Fibroblast of skin of left quadriceps (primary cell): Measurements from ENCODE around the gene DSN1.

ENCODE experiments used
- DNase-seq, 2 experiments: peaks; one replicate each; pipeline ENCODE4 v3.0.0-alpha.2; 2013; ENCODE audit warnings: low read depth in 2 of 2

DSN1 gene

DNA sequence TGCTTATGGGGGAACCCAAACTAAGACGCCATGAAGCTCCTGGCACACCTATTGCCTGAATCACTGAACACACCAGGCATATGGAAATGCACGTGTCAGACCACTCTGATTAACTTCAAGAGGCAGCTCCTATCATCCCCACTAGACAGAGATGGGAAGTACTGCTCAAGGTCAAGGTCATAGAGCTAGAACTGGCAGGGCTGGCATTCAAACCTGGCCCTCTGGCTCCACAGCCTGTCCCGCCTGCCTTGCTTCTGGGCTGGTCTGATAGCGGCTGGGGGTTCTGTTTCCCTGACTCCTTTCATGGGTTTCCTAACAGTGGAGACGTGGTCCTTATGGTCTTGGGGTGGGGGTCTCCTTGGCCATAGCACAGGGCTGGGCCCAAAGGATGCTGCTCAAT is 22.6 kb upstream of the DSN1 start:
- no peak for DNase-seq

DNA sequence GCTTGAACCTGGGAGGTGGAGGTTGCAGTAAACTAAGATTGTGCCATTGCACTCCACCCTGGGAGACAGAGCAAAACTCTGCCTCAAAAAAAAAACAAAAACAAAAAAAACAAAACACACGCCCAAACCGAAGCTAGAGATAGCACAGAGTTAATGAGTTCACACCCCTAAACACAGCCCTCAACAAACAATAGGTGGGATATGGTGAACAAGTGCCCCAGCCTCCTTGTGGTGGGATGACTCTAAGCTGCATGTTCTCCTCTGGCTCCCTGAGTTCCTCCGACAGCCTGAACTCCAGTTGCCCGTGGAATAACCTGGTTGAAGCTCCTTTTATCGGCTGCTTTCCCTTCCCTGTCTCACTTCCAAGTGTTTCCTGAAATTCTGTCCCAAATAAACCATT is 22.1 kb upstream of the DSN1 start:
- DNase-seq, result no peak

DNA sequence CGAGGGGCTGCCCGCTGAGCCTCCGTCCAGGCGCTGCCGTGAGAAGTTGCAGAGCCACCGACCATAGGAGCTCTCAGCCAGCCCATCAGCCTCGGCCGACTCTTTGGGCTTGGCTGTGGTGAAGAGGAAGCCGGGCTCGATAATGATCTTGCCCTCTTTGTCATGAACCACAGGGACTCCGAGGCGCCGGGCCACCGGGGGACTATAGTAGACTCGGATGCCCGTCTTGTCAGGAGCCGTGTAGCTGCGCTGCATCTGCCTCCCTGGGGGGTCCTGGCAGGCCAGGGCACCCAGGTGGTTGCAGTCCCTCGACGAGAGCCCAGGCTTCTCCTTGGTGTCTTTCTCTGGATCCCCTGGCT is 20.5 kb upstream of the DSN1 start:
- no peak for DNase-seq

DNA sequence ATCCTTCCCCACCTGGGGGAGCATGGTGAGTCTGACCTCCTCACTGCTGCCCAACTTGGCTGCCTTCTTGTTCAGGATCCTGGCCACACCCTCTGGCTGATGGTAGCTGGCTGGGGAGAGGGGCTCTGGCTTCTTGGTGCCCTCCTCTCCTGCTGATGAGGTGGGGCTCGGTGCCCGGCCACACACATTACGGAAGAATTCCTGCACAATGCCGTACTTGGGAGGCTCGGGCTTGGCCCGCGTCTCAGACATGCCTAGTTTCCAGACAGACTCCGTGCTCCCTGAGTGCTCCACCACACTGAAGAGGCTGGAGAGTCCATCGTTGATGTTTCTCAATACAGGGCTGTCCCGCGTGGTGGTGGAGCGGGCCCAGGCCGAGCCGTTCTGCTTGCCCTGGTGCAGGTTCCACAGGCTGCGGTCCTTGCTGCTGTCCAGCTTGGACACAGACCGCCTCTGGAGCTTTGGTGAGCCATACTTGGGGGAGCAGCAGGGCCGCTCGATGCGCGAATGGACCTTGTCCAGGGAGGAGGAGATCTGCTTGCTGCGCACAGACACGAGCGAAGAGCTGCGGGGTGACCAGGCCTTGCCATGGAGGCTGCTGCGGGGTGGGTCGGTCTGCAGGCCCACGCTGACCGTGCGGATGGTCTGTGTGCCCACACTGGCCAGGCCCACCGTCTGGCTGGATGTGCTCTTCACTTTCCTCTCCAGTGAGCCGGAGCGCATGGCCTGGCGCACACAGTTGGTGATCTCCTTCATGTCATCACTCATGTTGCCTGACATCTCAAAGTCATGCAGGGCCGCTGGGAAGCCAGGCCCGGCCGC is 19.9 kb upstream of the DSN1 start:
- no peak for DNase-seq

DNA sequence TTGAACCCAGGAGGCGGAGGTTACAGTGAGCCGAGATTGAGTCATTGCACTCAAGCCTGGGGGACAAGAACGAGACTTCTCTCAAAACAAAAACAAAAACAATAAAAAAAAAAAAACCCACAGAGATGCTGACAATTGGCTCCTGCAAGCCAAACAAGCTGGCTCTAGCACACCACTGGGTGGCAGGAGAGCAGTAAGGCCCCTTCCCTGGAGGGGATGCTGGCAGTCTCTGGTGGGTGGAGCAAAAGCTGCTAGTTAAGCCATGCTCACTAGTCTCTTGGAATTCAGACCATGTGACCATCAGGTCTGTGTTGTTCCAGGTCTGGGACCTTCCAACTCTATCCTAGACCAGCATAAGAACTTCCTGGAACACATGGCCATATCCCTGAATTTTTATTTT is 18.9 kb upstream of the DSN1 start:
- peak in 1 of 2 experiments; percentile 11 for DNase-seq

DNA sequence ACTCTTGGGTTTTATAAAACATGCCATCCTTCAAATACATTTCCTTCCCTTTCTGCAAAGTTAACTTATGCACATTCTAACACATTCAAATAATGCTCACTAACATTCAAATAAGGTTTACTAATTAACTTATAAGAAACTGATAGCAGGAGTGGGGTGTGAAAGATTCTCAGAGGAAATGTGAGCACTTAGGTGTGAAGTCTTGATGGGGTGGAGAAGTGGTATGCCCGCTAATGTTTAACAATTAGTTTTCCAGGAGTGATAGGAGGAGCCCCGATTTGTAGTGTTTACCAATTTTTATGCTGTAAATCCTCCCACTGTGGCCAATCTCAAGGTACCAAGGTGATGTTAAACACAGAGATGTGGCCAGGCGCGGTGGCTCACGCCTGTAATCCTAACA is 18.3 kb upstream of the DSN1 start:
- no peak for DNase-seq

DNA sequence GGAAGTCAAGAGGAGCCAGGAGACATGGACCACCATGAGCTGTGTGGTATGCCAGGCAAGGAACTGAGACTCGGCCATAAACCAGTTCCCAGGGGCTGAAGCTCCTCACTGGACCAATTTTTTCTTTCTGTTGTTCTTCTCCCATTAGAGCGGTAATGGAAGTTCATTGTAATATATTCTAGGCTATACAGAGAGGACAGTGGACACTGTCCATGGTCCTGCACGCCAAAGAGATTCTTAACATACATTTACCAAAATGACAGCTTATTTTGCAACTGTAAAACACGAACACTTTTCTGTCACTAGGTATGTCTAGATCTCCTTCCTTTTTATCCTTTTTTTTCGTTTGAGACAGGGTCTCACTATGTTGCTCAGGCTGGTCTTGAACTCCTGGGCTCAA is 13.1 kb upstream of the DSN1 start:
- no peak for DNase-seq

DNA sequence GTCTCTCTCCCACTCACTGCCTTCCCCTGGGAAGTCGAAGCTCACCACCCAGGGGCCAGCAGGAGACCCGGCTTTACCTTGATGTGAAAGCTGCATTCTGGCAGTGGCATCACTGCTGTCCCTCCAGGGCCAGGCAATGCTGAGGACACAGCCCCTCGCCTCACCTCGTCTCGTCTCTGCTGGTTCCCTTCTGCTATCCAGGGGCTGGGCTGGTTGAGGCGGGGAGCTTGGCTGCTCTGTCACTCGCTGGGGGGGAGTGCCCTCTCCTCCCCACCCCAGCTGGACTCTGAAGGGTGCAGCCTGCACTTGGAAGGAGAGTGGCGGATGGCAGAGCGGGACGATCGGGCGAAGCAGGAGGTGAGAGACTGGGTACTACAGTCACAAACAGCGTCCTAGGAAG is 12.7 kb upstream of the DSN1 start:
- no peak for DNase-seq

DNA sequence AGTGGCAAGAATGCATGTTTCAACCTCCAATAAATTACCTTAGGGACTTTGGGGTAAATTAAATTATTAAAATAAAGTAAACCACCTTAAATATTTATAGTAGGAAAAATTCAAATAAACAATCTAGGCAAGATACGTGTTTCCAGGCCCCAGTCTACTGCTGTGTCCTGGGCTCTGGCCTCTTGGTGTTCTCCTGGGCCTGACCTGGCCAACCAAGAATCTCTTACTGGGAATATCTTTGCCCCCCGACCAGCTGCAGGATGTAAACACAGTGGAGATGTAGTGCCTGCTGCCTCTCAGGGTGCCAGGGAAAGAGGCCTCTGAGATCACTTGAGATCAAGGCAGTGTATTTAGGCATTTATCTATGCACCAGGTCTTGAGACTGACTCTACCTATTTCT is 11.7 kb upstream of the DSN1 start:
- no peak for DNase-seq

DNA sequence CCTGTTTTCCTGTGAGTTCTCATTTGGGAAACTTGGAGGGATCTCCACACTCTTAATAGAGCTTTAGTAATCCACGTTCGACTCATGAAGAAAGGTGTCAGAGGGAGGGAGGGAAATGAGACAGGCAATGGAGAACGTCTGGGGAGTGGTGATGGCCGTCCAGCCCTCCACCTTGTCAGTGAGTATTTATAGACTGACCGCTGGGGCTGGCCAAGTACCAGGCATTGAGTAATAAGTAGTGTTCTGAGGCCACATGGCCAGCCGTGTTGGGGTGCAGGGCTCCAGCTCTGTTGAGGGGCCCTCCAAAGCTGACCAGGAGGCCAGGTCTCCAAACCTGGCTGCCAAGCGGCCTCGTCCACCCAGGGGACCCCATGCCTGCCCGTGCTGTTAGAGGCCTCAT is 11.3 kb upstream of the DSN1 start:
- no peak for DNase-seq

DNA sequence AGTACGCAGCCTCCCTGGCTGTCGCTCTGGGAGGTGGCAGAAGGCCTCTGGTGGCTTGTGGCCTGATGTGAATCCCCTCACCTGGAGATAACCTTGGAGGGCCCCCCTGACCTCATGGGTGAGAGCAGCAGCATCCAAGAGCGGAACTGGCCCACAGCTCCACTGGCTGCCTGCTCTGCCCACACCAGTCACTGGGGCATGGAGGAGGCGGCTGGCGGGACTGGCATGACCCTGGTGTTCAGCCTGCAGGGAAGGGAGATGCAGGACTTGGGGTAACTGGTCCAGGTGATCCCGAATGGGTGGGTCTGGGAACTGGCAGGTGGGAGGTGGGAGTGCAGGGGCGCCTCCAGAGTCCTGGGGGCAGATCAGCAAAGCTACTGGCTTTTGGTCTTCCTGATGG is 10.6 kb upstream of the DSN1 start:
- no peak for DNase-seq

DNA sequence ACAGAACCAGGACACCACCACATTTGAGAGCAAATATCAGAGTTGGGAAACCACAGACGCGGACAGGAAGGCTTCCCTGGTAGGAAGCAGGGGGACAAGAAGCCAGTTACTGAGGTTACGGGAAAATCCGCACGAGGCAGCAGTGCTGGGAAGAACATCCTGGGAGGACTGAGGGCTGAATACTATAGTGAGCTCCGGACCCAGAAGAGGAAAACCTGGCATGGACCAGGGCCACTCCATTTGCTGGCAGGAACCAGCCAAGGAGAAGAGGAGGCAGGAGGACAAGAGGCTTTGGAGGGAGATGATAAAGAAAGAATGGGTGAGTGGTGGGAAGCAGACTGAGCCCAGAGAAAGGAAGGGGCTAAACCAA is 6.1 kb upstream of the DSN1 start:
- no peak for DNase-seq

DNA sequence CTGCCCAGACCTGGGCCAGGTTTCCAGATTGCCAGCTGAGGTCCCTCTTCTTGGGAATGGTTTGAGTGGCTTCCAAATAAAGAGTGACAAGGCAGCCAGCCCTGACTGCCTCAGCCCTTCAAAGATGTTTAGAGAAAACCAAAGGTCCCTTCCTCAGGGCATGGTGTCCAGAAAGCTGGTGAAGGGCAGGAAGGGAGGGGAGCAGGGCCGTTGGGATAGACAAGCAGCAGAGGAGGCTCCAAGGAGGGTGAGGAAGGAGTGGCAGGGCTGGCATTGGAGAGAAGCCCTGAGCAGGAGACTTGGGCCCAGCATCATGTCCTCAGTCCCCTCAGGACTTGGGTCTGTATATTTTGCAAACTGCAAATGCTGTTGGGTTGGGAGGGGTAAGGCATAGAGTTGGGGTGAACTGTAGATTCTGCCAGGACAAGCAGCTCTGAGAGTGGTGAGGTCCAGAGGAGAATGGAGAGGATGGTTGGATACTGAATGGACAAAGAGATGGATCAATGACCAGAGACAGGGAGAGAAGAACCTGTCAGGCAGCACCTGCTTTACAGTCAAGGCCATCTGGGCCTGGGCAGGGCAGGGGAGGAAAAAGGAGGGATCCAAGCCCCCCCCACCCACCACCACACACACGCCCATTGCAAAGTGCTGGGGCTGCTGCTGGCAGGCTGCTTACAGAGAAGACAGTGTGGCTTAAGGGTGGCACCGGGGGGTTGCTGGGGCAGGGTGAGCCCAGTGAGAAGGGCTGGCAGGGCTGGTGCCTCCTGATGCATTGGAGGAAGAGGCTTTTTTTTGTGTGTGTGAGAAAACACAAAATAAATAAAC is 5.5 kb upstream of the DSN1 start:
- DNase-seq, result no peak

DNA sequence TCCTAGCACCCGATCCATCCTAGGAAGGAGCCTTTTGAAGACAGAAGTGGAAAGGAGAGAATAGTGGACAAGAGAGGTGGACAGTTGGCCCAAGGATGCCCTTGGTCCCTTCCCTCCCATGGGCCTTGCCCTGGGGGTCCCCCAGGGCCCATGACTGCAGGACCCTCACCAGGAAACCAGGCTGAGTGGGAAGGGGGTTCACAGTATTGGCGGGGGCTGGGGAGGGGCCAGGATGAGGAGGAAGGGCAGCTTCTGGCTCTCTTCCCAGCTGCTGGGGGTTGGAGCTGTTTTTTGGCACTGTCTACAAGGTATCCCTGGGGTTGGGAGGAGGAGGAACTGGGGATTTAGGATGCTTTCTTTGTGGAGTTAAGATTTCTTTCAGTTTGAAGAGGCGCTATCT is 4.0 kb upstream of the DSN1 start:
- no peak for DNase-seq

DNA sequence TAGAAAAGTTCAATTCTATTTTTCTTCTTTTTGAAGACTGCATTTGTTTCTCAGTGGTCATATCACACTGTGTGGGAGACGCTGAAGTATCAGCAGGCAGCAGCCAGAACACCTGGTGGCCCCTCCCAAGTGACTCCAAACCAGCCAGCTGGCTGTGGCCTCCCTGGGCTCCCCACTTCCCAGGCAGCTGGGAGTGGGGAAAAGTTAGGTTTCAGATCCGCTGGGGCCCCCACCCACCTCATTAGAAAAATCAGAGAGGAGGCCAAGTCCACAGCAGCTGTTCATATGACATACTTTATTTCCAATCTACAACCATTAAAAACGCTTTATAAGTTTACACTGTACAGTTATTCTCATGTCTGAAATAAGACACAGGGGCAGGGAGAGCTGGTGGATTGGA is 3.6 kb upstream of the DSN1 start:
- DNase-seq, result no peak

DNA sequence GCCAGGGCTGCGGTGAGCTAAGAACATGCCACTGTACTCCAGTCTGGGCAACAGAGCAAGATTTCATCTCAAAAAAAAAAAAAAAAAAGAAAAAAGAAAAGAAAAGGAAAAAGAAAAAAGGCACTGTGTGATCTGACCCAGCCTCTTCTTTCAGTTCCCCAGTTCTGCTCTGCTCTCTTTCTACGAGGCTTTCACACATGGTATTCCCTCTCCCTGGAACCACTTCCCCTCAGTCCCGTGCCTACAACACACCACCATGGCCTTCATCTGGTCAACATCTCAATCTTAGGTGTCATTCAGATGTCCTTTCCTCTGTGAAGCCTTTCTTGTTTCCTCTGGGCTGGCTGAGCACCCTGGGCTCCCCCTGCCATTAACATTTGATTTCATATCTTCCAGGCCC is 2.3 kb upstream of the DSN1 start:
- no peak for DNase-seq

DNA sequence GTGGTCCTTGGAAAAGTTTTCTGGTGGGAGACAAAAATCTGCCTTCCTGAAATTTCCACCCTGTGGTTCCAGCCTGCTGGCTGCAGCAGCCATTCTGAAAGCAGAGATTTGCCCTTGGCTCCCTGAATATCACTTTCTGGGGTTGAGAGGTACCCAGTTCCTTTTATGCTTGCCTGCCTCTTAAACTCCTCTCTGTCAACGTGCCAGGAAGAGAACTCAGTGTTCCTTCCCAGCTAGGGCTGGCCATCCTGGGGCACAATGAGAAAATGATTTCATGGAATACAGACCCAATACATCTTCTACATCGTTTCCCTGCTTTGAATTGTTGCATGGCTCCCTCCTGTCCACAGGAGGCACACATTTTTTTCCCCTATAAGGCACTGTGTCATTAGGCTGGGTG is 1.6 kb upstream of the DSN1 start:
- DNase-seq, result no peak

DNA sequence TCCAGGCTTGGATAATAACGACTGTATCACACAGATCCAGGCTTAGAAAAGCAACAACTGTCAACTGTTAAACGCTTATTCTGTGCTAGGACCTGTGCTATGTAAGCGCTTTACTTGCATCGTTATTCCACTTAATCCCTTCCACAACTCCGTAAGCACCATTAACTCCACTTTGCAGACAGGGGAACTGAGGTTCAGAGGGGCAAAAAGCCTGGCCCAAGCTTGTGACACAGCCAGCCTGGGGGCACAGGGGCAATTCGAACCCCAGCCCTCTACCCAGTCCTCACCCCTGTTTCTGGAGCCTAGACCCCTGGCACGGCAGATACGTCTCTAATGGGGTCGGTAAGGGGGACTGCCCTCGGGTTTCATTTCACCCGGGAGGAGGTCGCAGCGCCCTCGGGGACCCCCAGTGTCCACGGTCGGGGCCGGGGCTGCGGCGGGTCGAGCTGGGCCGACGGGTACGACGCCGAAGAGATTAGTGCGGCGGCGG is 411 bp downstream of the DSN1 start:
- DNase-seq, result no peak

DNA sequence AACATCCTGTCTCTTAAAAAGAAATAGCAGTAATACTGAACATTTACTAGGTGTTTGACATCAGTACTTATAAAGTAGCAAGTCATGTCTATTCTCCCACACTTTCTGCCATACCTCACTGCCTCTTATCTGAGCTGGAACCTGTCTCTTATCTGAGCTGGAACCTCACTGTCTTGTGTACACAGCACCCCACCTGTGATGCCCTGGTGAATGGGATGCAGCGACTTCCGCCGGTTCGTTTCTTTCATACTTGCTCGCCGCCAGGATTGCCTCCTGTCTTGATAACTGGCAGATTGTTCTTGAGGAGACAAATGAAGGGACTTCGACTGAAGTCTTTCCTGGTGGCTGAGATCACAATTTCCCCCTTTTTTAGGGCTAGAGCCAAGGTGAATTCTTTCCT is 2.9 kb downstream of the DSN1 start:
- DNase-seq, result no peak

DNA sequence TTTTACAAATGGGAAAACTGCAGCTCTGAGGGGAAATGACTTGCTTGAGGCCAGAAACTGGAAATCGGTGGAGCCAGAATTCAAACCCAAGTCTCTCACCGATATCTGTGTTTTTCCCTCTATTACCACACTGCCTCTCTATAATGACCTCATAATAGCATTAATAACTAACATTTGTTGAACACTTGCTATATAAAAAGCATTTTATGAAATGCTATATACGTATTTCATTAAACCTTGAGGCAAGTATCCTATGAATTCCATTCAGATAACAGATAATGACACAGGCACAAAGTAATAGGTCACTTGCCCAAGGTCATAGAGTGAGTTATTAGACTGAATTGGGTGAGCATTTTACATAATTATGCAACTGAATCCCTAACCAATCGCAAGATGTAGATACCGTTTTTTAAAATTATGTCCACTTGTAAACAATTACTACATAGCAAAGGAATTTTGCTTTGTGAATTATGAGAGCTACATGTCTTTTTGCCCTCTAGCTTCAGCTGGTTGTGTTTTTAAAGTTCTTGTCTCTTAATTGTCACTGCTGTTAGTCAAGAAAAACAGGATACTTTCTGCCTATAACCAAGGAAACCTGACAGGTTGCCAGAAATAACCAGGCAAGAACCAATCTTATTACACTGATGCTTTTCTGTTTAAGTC is 4.7 kb downstream of the DSN1 start:
- DNase-seq, result no peak

DNA sequence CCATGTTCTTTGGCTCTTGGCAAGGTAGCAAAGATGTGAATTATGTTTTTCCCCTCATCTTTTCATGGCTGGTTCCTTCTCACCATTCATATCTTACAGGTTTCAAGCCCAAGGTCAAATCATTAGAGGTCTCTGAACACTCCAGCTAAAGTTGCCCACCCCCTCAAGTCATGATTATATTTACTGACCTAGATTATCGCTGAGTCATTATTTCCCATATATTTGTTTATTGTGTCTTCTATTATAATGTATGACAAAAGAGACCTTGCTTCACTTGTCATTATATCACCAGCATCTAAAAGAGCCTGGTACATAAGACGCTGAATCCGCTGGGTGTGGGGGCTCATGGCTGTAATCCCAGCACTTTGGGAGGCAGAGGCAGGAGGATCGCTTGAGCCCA is 12.4 kb downstream of the DSN1 start:
- no peak for DNase-seq

DNA sequence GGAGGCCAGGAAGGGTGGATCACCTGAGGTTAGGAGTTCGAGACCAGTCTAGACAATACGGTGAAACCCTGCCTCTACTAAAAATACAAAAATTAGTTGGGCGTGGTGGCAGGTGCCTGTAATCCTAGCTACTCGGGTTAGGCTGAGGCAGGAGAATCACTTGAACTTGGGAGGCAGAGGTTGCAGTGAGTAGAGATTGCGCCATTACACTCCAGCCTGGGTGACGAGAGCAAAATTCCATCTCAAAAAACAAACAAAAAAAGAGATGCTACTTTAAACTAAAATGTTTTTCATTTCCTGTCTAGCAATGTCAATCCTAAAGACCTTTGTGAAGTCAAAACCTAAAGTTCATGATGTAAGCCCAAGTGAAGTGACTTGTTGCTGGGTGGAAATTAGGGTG is 12.9 kb downstream of the DSN1 start:
- DNase-seq, result no peak

DNA sequence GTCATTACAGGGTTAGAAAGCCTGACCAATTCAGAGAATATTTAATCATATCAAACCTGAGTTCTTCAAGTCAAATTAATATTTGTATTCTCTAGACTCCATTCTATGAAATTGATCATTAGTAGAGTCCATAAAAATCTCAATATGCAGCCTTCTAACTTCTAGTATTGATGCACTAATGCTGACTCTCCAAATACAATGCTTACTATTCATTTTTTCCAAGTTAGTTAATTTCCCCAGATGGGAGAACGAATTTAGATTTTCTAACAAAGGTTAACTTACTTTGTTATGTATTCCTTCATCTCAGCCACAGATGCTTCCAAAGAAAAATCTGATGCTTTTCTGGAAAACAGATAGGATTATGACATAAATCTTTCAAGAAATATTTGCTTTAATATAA is 15.3 kb downstream of the DSN1 start:
- no peak for DNase-seq
